ENCODE data around the gene RPL27. TPM values are rescaled to one million over a fixed set of nuclear protein-coding genes. Genes with fewer than 3 reads are reported as not detected.
A peak's percentile ranks its signal among the peaks of the same experiment; 100 is the strongest.

RPL27 gene
- total and polyA plus RNA-seq, 2 of the 8 experiments (the other 6 are each of a cell fraction or from before 2014, with no cell fraction given): 1,415 to 3,779 TPM

DNA sequence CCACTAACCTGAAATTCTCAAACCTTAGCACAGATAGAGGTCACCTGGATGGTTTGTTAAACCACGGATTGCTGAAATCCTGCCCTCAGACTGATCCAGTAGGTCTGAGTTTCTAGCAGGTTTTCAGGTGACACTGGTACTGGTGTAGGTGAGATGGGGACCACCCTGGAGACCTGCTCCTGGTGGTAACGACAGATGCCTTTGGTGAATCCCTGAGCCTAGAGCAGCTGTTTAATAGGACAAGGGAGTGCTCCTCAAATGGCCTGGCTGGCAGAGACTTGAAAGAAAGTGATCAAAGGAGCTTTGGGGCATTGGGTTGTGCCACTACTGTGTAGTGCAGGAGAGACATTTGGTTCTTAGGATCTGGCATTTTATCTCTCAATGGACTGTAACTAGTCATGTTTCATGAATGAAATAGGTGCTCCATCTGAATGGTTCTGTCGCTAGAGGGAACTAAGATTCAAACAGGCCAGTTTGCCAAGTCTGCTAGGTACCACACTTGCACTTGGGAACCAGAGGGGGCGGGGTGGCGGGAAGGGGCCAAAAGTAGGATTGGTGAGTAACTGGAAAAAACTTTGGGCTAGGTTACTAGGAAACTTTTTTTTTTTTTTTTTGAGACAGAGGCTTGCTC is 5.4 kb downstream of the RPL27 start:
- H4K5ac ChIP-seq (ENCODE audit: insufficient read length, low read depth, low read length): no peak overlapping the region
- H3K36me3 ChIP-seq (ENCODE audit: control insufficient read depth in 2 of 4, insufficient read depth in 4 of 4, low read length in 3 of 4): peaks cover 18 to 48% (median 33%) of the 10 kb centered on the region in 4 experiments
- no peak overlapping the region for H2BK12ac ChIP-seq (ENCODE audit: low read depth, low read length)
- H2AK5ac ChIP-seq (ENCODE audit: low read depth, low read length): no peak overlapping the region
- H4K91ac ChIP-seq (replicated peaks; ENCODE audit: insufficient read length, low read length): no peak overlapping the region
- 87% methylated on average over 5 of the region's 5 CpGs; no CpG with 5 or more reads in 1 of the 2 experiments for WGBS, 2 experiments (ENCODE audit: extremely low coverage in 1 of 2, insufficient coverage in 1 of 2, insufficient read length in 1 of 2, insufficient replicate concordance in 2 of 2, low coverage in 1 of 2, low lambda C conversion rate in 2 of 2, missing lambda C conversion rate in 1 of 2)
- no peak overlapping the region for H4K8ac ChIP-seq (ENCODE audit: extremely low read depth, insufficient read depth, low read length)
- no peak for DNase-seq (ENCODE audit: low read depth in 1 of 2, low spot score in 2 of 2)
- H3K4me1 ChIP-seq (replicated peaks in 1 of 4; ENCODE audit: control insufficient read depth in 3 of 4, insufficient read depth in 4 of 4, low read length in 3 of 4): peaks cover 3 to 10% (median 5%) of the 10 kb centered on the region in 4 experiments; a peak in 6 of 7 replicates
- no peaks in the 10 kb centered on the region for H3K9me3 ChIP-seq (ENCODE audit: insufficient read depth in 2 of 2, low read depth in 1 of 2, low read length in 1 of 2)
- peaks cover 7% of the 10 kb centered on the region for H3K23me2 ChIP-seq (ENCODE audit: low read depth, low read length)
- CTCF ChIA-PET (ENCODE audit: partially characterized antibody): interaction anchor here (0.7 to 1.8 kb wide), 3 partner anchors 9 to 34 kb away, joined by 3 to 6 read pairs (median 3); no protein-coding TSS in a partner anchor
- no peak overlapping the region for H2BK15ac ChIP-seq (ENCODE audit: low read length)
- H3K56ac ChIP-seq (replicated peaks; ENCODE audit: insufficient read length, low read depth, low read length): no peak overlapping the region
- H3K18ac ChIP-seq (ENCODE audit: extremely low read depth, low read length): no peak overlapping the region
- no peak overlapping the region for H3K23ac ChIP-seq (ENCODE audit: insufficient read length)
- peaks cover 2% of the 10 kb centered on the region; the same call in 1 of the 2 replicates for H3K79me1 ChIP-seq (ENCODE audit: low read depth, low read length)
- POLR2A ChIA-PET (ENCODE audit: partially characterized antibody): interaction anchor here (0.5 to 8.2 kb wide), 4 partner anchors 10 to 72 kb away, joined by 3 to 123 read pairs (median 20); partner anchors contain the start of genes RND2 and VAT1
- TF ChIP-seq HDAC6 (IDR thresholded peaks at IDR 0.05; ENCODE audit: low read depth, low read length) (no peak), POLR2AphosphoS5 (IDR thresholded peaks at IDR 0.05; ENCODE audit: low read depth, low read length) (peak; percentile 59), RAD21 (IDR thresholded peaks at IDR 0.05 in 1 of 2, conservative IDR thresholded peaks at IDR 0.05 in 1 of 2; ENCODE audit: low read depth in 2 of 2, low read length in 2 of 2) (peak in 1 of 2 experiments; percentile 1; a peak in 2 of 4 replicates)
- TF ChIP-seq, protein P1, sequence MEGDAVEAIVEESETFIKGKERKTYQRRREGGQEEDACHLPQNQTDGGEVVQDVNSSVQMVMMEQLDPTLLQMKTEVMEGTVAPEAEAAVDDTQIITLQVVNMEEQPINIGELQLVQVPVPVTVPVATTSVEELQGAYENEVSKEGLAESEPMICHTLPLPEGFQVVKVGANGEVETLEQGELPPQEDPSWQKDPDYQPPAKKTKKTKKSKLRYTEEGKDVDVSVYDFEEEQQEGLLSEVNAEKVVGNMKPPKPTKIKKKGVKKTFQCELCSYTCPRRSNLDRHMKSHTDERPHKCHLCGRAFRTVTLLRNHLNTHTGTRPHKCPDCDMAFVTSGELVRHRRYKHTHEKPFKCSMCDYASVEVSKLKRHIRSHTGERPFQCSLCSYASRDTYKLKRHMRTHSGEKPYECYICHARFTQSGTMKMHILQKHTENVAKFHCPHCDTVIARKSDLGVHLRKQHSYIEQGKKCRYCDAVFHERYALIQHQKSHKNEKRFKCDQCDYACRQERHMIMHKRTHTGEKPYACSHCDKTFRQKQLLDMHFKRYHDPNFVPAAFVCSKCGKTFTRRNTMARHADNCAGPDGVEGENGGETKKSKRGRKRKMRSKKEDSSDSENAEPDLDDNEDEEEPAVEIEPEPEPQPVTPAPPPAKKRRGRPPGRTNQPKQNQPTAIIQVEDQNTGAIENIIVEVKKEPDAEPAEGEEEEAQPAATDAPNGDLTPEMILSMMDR (IDR thresholded peaks at IDR 0.05; ENCODE audit: control extremely low read depth in 1 of 3, insufficient read depth in 1 of 3, low read depth in 1 of 3, low read length in 3 of 3): peak in 1 of 3 experiments; percentile 24; a peak in 2 of 4 replicates
- no peak overlapping the region for H2BK5ac ChIP-seq (ENCODE audit: low read depth, low read length)
- no peaks in the 10 kb centered on the region for H3K27me3 ChIP-seq (replicated peaks in 1 of 4; ENCODE audit: control insufficient read depth in 3 of 4, extremely low read depth in 1 of 4, insufficient read depth in 3 of 4, low read length in 3 of 4)
- H3K79me2 ChIP-seq (ENCODE audit: control insufficient read depth in 1 of 2, insufficient read depth in 2 of 2, low read length in 2 of 2): peaks cover 10 to 16% of the 10 kb centered on the region in 2 experiments
- H2BK120ac ChIP-seq (replicated peaks; ENCODE audit: low read depth, low read length): no peak overlapping the region
- H3K14ac ChIP-seq (ENCODE audit: insufficient read length): no peak overlapping the region
- FAIRE-seq: no peak
- H2AFZ ChIP-seq (ENCODE audit: low read length): no peak overlapping the region
- no peak overlapping the region for H3K27ac ChIP-seq (ENCODE audit: low read depth, low read length)
- no peak overlapping the region for H3K4ac ChIP-seq (replicated peaks; ENCODE audit: insufficient read length, low read depth, low read length)
- no peak overlapping the region for H2BK20ac ChIP-seq (ENCODE audit: low read length)
- H3K4me3 ChIP-seq (ENCODE audit: extremely low read depth in 1 of 4, insufficient read depth in 2 of 4, low read depth in 3 of 4, low read length in 4 of 4): no peak overlapping the region
- peaks cover 4 to 10% of the 10 kb centered on the region in 2 experiments for H4K20me1 ChIP-seq (replicated peaks in 1 of 2; ENCODE audit: control insufficient read depth in 1 of 2, insufficient read depth in 2 of 2, low read length in 2 of 2)
- H3K9ac ChIP-seq (replicated peaks in 1 of 4; ENCODE audit: extremely low read depth in 1 of 4, low read depth in 3 of 4, low read length in 3 of 4): no peak overlapping the region; a peak in 2 of 7 replicates
- H3K4me2 ChIP-seq (ENCODE audit: insufficient read depth in 1 of 2, low read depth in 2 of 2, low read length in 2 of 2): no peak overlapping the region

All from H1 (cell line).